NCI-H2029 (cell line): ENCODE measurements around the gene SH3D21.

ENCODE experiments used
- DNase-seq: peaks from one replicate; lab custom pipeline; 2025; lab: John Stamatoyannopoulos, UW

Gene SH3D21

GRCh38 chr1:36358514-36359084, 52.4 kb downstream of the SH3D21 start:
- DNase-seq: no peak

DNA sequence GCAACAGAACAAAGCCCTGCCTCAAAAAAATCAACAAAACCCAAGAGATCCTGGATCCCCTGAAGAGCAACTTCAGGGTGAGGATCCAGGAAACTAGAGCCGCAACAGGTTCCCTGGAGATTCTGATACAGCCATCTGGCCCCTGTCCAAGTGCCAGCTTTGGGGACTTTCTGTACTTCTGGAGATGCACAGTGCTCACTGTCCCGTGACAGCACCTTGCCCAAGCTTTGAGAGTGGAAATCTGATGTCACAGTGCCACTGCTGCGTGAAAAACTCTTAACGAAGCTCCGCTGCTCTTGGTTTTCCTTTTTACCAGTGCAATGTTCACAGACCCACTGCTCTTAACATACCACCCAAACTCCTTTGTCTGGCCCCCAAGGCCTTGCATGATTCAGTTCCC, 53.2 kb downstream of the SH3D21 start:
- no peak for DNase-seq

- no peak for DNase-seq
Observed at GRCh38 chr1:36359911-36360550, 53.9 kb downstream of the SH3D21 start.

GRCh38 chr1:36365381-36365780, 59.2 kb downstream of the SH3D21 start:
- DNase-seq: no peak

- no peak for DNase-seq
Observed at GRCh38 chr1:36366091-36366661, 60.0 kb downstream of the SH3D21 start.

- DNase-seq: no peak
Observed at GRCh38 chr1:36367066-36367465, 60.9 kb downstream of the SH3D21 start.

- no peak for DNase-seq
Observed at GRCh38 chr1:36367798-36368197, 61.6 kb downstream of the SH3D21 start.

DNA sequence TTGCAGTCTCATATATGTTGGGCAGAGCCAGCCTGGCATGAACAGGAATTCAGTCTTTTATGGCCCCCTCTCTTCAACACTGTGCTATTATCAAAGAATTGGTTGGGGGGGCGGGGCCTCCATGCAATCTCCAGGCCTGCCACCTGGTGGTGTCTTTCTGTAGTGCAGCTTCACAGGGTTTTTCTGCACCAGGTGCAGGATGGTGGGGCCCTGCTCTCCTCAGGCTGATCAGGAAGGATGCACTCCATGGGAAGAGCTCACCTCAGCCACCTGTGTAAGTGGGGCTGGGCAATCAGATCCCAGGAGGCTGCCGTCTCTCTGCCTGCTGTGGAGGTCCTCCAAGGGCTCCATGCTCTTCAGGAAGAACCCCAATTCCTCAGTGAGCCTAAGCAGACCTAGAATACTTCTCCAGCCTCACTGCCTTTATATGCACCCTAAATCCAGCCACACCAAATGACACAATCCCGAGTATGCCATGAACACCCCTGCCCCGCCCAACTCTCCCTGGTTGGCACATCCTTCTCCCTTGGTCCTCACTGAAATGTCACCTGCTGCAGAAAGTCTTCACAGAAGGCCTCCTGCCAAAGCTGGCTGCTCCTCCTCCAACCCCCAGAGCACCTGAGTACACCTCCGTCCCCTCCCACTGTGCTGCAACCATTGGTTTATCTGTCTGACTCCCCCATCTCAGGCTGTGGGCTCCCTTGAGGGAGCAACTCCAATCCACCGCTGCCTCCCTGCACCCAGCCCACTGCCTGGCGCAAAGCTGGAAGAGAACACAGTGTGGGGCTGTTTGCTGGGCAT, 63.1 kb downstream of the SH3D21 start:
- DNase-seq: peak; percentile 72
